Inflammatory macrophage treated with lipopolysaccharide for 1 hour (primary cell): Measurements from ENCODE around the gene PAM16.

Experiments used
- DNase-seq, 2 donors: peaks; one replicate each; pipeline ENCODE4 v3.0.0-alpha.2; 2020 to 2022

Gene PAM16

DNA sequence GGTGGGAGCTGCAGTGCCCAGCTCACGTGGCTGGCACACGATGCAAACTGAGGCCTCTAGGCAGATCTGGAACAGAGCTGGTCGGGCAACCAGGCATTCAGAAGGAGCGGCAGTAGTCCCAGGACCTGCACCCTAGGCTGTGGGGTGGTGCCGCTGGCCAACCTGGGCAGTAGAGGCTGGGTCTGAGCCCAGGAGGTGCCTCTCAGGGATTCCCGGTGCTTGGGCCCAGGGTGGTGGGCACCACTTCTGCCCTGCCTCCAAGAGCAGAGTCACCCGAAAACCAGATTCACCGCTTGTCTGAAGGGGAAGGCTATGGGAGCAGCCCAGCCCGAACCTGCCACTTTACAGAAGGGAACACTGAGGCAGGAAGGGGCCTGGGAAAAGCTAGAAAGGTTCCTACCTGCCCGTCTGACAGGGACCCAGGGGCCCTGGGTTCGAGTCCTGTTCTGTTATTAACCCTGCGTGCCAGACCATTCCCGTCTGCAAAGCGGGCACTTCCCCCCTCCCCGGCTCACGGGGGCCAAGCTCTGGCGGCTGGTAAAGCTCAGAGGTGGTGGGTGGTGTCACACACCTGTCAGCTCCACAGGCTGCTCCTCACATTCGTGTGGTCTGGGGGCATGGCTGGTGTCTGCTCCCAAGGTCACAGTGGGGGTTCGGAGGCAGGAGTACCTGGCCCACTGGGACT lies 18.4 kb downstream of the PAM16 start:
- no peak for DNase-seq

DNA sequence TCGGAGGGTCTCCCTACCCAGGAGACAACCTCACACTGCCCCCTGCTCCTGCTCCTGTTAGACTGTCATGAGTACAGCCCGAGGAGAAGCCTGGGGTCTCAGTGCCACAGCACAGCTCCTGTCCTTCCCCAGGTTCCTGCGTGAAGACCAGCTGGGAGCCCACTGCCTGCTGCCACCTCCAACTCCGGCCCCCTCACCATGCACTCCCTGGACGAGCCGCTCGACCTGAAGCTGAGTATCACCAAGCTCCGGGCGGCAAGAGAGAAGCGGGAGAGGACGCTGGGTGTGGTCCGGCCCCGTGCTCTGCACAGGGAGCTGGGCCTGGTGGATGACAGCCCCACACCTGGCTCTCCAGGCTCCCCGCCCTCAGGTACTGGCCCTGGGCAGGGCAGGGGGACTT lies 19.0 kb downstream of the PAM16 start:
- no peak for DNase-seq

DNA sequence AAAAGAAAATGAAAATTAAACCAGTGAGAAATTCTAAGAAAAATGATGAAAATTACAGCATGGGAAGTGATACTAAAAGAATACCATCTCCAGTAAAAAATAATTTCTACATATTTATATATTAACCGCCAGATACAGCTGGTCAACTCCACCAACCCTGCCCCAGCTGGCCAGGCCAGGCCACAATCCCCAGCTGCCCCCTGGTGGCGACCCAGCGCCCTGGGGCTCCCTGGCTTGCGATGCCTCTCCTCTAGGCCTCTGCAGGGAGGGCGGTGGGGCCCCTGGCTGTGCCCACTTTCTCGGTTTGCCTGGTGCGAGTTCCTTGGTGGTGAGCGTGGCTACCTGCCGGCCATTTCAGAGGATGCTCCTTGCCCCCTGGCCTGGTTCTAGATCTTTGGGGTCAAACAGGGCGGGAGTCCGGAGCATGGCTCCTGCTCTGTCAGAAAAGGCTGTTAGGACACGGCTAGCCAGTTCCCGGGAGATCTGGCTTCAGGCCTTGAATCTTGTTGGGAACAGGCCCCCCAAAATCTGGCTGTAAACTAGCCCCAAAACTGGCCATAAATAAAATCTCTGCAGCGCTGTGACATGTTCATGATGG lies 20.7 kb downstream of the PAM16 start:
- peak; percentile 41 to 90 for DNase-seq

DNA sequence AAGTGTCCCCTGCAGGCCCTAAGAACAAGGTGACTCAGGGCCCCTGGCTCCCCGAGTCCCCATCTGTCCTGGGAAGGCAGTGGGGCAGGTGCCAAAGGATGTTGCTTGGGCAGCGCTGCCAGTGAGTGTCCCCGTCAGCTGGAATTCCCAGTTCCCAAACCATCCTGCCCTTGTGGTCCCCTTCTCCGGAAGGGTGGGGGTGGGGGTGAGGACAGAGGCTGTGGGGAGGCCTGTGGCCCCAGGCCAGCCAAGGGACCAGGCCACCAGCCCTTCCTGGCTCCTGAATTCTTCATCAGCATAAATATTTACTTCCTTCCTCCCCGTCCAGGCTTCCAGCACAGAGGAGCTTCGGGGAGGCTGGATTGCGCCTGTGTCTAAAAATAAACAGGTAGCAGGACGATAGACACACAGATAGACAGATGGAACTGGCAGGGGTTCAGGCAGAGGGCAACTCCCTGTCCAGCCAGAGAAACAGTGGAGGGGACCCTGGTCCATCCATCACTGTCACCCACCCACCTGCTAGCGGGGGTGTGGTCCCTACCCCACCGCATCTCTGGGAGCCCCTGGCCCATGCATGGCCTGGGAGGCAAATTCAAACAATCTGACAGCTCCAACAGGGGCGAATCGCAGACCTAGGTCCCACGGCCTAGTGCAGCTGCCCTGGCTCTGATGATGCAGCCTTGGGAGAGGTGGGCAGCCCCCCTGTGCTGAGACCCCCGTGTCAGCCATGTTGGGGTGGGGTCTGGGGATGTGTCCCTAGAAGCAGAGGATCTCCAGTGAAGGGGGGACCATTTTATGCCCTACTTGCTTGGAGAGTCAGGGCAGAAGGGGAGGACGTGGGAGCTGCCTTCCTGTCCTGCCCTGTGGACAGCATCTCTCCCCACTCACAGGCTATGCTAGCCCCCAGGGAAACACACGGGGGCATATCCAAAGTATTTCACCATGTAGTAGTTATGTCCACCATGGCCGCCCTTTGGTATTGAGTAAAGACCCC lies 22.0 kb downstream of the PAM16 start:
- DNase-seq = no peak

DNA sequence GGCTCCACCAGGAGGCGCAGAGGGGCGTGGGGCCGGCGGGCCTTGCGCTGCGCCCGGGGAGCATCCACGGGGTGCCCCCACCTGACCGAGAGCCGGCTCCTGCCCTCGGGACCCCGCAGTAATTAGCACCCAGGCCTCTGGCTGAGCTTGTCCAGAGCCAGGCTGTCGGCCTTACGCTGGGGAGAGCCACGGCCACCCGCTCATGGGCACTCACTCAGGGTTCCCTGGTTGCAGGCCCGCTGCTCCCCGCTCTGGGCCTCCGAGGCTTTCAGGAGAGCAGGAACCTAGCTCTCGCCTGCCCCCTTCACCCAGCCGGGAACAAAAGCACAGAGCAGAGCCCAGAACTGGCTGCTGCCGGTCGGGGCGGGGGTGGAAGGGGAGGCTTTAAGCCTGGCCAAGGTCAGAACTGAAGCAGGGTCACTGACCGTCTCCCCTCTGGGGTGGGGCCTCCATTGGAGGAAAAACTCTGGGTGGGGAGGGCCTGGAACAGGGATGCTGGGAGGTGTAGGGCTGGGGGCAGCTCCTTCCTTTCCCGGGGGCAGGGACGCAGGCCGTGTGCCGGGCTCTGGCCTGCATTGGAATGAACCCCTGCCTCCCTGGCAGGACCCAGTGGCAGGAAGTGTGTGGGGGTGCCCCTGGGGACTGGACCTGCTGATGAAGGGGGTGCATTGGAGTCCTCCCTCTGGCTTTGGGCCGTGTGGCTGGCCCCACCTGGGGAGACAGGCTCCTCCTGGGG lies 22.9 kb downstream of the PAM16 start:
- peak; percentile 55 to 58 for DNase-seq

DNA sequence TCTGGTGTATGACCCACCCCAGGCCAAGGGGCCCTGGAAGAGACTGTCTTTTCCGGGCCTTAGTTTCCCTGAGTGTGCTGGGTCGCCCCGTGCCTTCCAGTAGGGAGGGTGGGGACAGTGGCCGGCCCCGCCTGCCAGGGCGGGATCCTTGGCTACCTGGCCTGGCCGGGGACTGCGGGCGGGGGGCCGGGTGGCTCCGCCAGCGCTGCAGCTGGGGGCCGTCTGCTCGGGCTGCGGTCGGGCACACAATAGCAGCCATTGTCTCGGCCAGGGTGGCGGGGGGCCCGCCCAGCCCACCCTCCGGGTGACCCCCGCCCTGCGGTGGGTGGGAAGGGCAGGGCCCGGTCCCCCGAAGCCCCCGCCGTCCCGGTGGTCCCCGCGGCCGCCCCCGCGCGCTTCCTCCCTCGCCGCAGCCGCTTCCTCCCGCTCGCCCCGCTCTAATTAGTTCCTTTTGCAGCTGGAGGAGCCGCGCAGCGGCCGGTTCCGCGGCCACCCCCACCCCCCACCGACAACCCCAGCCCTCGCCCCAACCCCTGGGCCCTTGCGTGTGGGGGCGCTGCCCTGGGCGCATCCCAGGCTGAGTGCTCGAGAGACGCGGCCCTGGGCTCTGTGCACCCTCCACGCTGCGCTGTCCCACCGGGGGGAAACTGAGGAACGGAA lies 23.6 kb downstream of the PAM16 start:
- DNase-seq = no peak

DNA sequence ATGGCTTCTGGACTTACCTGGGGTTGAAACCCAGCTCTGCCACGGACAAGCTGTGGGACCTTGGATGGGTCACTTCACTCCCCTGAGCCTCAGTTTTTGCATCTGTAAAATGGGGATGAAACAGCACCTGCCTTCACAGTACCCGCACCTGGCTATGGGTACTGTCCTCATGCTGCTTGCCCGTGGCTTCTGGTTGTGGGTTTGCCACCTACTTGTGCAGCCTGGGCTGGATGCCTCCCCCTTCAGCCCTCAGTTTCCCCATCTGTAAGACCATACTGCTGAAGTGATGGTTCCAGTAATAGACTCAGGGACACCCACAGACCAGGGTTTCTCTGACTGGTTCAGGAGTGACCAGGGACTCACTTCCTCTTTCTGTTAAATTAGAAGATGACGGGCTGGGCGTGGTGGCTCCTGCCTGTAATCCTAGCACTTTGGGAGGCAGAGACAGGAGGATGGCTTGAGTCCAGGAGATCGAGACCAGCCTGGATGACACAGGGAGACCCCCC lies 25.8 kb downstream of the PAM16 start:
- peak; percentile 80 to 85 for DNase-seq

DNA sequence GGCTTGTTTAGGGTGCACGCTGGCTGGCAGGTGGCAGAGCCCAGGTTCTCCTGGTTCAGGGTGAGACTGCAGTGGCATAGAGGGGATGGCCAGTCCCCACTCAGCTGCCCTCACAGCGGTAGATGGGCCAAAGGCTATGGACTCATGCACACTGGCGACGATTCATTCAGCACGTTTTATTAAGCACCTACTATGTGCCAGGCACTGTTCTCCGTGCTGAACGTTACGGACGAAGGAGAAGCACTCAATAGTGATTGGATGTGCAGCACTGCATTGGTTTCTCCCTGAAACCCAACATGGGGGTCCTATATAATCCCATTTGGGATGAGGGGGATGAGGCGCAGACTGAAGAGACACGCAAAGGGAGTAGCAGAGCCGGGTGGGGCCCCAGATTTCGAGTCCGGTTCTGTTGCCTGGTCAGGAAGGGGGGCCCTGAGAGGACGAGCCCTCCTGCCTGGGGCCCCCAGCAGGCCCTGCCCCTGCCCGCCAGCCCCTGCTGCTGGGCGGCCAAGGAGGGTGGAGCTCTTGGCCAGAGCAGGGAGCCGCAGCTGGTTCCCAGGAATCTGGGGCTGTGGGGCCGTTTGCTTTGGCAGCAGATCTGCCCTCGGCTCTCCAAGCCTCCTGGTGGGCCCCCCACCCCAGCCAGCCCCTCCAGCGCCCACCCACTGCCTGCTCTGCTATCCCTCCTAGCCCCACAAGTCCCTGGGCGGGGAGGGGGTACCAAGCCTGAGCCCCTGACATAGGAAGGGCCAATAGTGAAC lies 26.4 kb downstream of the PAM16 start:
- no peak for DNase-seq

DNA sequence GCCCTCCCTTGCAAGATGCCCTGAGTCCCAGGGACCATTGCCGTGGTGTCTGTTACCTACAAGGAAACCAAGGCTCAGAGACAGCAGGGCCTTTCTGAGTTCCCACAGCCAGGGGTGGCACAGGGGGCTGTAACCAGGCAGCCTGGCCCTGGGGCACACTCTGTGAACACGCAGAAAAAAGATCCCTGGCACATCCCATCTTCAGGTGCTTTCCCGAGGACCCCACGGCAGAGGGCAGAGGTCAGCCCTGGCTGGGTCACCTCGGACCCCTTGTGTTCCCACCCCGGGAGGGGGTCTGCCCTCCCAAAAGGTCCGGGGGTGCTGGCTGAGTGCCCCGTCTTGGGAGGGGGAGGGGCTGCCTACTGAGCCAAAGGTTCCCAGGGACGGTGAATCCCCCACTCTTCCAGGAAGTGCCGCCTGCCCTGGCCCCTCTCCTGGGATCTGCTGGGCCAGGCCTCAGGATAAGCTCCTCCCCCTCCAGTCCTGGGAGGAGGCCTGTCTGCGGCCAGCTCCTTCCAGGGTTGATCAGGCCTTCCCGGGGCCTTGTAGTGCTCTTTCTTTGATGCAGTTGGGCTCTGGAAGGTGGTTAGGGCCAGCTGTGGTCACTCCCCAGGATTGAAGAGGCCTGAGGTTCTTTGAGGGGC lies 27.2 kb downstream of the PAM16 start:
- no peak for DNase-seq

DNA sequence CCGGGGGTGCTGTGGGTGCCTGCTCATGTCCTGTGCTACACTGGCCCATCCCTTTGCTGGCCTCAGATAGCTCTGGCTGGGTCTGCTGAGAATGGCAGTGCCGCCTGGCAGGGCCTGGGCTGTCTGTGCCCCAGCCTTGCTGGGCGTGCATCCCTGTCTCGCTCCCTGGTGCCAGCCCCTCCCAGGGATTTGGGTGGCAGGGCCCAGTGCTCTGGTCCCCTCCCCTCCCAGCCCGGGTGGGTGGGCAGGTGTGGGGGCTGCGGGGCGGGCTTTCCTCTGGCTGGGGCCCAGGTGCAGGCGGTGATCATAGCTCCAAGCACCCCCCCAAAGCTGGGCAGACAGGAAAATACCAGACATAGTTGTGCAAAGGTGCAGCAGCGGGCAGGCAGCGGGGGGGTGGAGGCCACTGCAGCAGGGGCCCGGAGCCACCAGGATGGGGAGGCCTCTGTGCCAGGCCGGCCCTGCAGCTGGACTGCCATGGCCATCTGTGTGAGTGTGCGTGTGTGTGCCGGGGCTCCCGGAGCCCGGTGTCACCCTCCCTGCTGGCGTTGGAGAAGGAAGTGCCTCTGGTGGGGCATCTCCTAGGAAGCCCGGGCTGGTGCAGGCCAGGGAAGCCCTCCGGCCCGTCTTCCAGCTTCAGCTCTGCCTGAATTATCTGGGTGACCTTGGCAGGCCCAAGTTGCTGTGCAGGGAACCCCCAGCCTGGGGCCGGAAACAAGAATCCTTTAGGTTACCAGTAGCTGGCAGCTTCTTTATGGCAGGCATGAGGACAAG lies 27.9 kb downstream of the PAM16 start:
- no peak for DNase-seq

DNA sequence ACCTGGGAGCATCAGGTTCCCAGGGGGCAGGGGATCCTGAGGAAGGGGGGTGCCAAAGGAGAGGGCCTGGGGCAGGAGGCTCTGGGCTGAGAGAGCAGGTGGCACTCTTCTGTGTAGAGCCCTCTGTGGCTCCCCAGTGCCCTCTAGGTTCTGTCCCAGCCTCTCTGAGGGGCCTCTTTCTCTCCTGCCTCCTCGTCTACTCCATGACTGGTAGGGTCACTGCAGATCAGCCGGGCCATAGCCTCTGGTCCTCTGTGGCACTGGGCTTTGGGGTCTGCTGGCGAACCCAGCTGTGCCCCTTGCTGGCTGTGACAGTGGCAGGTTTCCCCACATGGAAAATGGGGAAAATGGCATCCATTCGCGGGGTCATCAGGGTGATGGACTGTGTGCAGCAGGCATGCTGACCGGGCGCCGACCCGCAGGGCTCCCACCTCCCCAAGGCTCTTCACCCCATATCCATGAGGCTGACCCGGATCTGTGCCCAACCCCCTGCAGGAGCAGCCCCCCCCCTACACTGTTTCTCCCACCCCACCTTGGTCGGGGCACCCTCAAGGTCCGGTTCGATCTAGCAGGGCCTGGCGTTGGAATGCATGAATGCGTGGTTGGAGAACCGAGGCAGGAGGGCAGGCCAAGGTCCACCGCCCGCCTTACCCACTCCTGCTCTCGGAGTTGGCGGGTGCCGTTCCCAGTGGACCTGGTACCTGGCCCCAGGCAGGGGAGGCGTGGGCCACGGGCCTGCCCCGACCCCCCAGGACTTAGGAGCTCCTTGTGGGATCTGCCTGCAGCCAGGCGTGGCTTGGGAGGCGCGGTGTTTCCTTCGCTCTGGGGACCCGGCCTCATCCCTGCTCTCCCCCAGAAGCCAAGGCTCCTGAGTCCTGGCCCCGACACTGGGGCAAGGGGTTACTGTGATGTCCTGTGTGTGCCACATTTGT lies 28.7 kb downstream of the PAM16 start:
- no peak for DNase-seq

DNA sequence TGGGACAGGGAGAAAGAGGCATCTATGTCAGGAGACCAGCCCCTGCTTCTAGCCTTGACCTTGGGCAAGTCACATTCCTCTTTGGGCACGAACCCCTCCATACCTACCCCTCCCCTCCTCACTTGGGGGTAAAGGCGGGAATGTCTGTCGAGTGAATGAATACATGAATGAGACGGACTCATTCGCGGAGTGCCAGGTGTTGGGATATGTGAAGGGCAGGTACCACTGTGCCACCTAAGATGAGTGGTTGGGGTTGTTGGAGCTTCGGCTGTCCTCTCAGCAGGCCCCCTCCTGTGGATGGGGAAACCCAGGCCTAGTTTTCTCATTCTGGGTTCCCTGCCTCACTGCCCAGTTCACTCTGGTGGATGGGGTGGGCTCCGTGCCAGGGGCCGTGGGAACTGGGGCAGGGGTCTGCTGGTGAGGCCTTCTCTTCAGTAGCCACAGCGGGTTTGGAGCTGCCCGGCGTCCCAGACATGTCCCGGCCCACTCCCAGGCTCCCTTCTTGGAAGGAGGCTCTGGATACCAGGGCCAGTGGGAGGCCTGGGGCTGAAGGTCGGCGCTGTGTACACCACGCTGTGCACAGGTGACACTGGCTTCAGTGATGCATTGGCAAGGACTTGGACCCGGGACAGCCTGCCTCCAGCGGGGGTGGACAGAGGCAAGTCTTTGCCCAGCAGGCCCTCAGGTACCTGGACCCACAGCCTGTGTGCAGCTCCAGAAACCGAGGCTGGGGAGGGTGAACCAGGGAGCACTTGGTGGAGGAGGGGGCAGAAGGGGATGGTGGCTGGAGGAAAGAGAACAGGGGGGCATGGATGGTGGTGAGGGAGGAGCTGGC lies 29.6 kb downstream of the PAM16 start:
- no peak for DNase-seq

DNA sequence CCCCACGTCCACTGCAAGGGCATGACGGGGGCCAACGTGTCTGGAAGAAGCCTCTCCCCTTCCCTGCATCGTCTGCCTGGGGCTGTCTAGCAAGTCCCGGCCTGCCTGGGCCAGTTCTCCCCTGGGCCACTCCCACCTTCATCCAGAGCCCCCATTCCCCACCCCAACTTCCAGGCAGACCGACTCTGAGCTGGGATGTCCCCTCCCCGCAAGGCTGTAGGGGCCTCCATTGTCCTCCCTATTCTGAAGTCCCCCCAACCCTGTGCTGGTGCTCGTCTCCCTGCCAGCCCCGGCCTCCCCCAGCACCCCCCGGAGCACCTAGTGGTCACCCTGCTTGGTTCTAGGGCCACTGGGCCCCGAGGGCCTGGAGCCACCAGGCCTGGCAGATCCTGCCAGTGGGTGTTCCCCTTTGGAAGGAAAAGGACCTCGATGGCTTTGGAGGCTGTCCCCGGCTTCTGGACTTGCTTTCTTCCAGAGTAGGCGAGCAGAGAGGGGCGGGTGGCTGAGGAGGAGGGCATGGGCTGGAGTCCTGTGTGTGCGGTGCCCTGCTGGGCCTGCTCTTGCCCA lies 30.5 kb downstream of the PAM16 start:
- DNase-seq = no peak

DNA sequence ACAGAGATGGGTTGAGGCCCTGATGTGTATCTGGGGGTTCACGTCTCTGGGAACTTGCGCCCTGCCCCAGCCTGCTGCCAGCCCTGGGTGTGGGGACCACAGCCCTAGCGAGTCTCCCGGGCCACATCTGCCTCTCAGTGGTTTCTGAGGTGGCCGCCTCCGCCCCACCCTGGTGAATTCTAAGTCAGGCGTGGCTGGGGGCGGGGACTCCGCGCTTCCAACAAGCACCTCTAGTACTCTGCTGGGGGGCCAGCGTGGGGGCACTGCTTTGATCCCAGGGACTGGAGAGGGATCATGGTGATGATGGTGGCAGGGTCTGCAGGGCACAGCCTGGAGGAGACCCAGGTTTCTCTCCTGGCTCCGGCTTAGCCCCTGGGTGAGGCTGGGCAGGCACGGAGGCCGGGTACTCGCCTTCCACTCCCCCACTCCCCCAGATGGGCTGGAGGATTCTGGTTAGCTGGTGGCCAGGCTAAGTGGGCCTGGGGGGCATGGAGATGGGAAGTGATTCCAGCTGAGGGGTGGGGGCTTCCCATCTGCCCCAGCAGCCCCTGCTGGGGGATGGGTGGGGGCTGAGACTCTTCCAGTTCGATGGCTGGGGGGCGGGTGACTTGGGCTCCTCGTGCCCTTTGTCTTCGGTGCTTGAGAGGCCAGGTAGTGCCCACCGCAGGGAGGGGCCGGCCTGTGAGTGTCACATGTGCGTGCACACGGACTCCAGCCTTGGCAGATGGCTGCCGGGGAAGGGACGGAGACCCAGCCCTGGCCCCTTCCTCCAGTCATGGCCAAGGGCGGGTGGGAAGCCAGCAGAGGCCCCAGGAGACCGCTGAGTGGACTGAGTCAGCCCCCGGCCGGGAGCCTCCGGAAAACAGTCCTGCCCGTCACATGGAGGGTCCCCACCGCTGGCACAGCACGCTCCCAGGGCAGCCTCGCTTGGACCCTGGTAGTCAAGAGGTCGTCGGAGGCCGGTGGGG lies 31.4 kb downstream of the PAM16 start:
- no peak for DNase-seq

DNA sequence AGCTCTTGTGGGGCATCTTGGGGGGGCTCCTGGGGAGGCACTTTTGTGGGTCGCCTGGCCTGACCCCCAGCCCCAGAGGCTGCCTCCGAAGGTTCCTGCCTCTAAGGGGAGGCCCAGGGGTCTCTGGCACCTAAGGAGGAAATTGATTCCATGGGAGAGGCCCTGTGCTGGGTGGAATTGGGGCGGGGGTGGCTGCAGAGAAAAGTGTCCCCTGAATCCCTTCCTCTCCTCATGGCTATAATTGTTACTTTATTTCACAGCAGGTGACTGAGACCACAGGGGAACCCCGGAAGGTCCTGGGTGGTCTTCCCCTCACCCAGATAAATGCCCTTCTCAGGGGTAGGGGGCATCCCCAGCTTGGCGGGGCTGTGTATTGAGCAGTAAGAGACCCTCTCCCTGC lies 32.2 kb downstream of the PAM16 start:
- no peak for DNase-seq

DNA sequence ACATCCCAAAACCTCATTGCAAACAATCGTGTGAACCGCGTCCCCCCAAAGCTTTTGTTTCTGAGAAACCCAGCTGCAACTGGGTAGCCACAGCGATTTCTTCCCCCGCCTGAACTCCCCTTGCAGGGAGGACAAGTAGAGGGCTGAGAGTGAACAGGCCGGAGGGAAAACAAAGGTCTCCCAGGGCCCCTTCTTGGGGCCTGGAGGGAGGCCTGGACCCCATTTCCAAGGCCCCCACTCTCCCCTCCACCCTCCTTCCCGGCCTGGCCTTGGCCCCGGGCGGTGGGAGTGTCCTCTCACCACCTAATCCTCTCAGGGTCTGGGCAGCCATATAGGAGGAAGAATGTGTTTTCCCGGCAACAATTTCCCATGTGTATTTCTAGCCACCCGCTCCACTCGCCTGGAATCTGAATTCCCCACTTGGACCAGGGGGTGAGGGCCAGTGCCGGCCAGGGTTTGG lies 32.6 kb downstream of the PAM16 start:
- DNase-seq = no peak
